K562 (cell line): ENCODE measurements around the gene LRP6. TPM values are rescaled to one million over a fixed set of nuclear protein-coding genes. Genes with fewer than 3 reads are reported as not detected.

ENCODE experiments used
- ATAC-seq: fragments of 200-7000 bp; cut with Tn5 transposase; 3 replicates; pipeline ENCODE4 v1.9.1; 2020; ENCODE audit warnings: moderate library complexity
- BruUV-seq: library from RNA; stranded (reverse); fragments of 400-500 nt; replicated peaks from 2 replicates; lab custom pipeline; 2021; lab: Mats Ljungman, UMichigan
- CTCF ChIA-PET: fragments of 300-600 bp; formaldehyde crosslinking; extraction: SDS; loops from one replicate; lab custom pipeline; 2021; ENCODE audit warnings: low intra/inter-chr PET ratio; lab: Yijun Ruan, JAX
- POLR2A ChIA-PET: fragments of 300-600, 350-650 bp; sonication (Branson Sonifier 250); formaldehyde crosslinking; extraction: SDS; loops from one replicate; lab custom pipeline; 2021; ENCODE audit warnings: antibody characterized with exemption, inconsistent platforms; lab: Yijun Ruan, JAX
- DNase-seq, 4 experiments: peaks; one replicate each; pipeline versions ENCODE4 v3.0.0 to v3.0.0-alpha.2; 2011 to 2018; ENCODE audit warnings: low spot score in 3 of 4, mixed read lengths in 3 of 4; ENCODE audit errors: extremely low read depth in 1 of 4
- FAIRE-seq: peaks from 2 replicates; lab custom pipeline; 2011; peaks lifted over from hg19 to GRCh38; lab: Jason Lieb, UNC
- H2AFZ ChIP-seq: 2 replicates; pipeline ENCODE4 v1.6.0; 2011; ENCODE audit warnings: low read depth, low read length, control low read depth, inconsistent platforms
- H3K27ac ChIP-seq: fragments of 200-600 bp; 3 replicates; pipeline ENCODE4 v1.8.0; 2011; ENCODE audit warnings: low read depth, mild to moderate bottlenecking, control low read depth, inconsistent platforms, low read length, moderate library complexity, mixed read lengths; ENCODE audit errors: extremely low read depth
- H3K27me3 ChIP-seq, 2 experiments: fragments of 300-600 bp in 1 of 2; 2 replicates in 1 of 2; 3 replicates in 1 of 2; pipeline versions ENCODE4 v1.6.0 to v1.8.0; 2011; ENCODE audit warnings: inconsistent platforms in 2 of 2, low read length in 2 of 2, mild to moderate bottlenecking in 1 of 2, mixed read lengths in 1 of 2, moderate library complexity in 1 of 2; ENCODE audit not compliant: control insufficient read depth in 2 of 2, insufficient read depth in 2 of 2
- H3K36me3 ChIP-seq: fragments of 300-600 bp; 3 replicates; pipeline ENCODE4 v1.8.0; 2011; ENCODE audit warnings: mild to moderate bottlenecking, low read length, inconsistent platforms; ENCODE audit not compliant: control insufficient read depth, insufficient read depth
- H3K4me1 ChIP-seq, 2 experiments: fragments of 200-600 bp in 1 of 2; replicated peaks in 1 of 2; 2 replicates in 1 of 2; 3 replicates in 1 of 2; pipeline versions ENCODE4 v1.5.1 to v1.8.0; 2011; ENCODE audit warnings: inconsistent platforms in 2 of 2, low read length in 2 of 2, mild to moderate bottlenecking in 1 of 2, mixed read lengths in 1 of 2, moderate library complexity in 1 of 2; ENCODE audit not compliant: control insufficient read depth in 2 of 2, insufficient read depth in 2 of 2
- H3K4me2 ChIP-seq: 2 replicates; pipeline ENCODE4 v1.6.1; 2011; ENCODE audit warnings: low read length, control low read depth, inconsistent platforms, mixed read lengths; ENCODE audit not compliant: insufficient read depth
- H3K4me3 ChIP-seq: fragments of 200-600 bp; sonication (generic), shearing (Covaris generic); 2 replicates; pipeline ENCODE4 v1.5.1; 2016; ENCODE audit warnings: control low read depth, inconsistent platforms
- H3K79me2 ChIP-seq: fragments of 200-600 bp; 3 replicates; pipeline ENCODE4 v1.8.0; 2011; ENCODE audit warnings: low read length, inconsistent platforms; ENCODE audit not compliant: control insufficient read depth, insufficient read depth
- H3K9ac ChIP-seq, 2 experiments: 2 replicates each; pipeline versions ENCODE4 v1.6.0 to v1.6.1; 2011; ENCODE audit warnings: low read depth in 2 of 2, low read length in 2 of 2, control low read depth in 1 of 2, inconsistent platforms in 1 of 2, mild to moderate bottlenecking in 1 of 2, mixed read lengths in 1 of 2; ENCODE audit not compliant: insufficient read depth in 1 of 2
- H3K9me1 ChIP-seq: one replicate; pipeline ENCODE4 v1.6.0; 2011; ENCODE audit warnings: inconsistent platforms, mild to moderate bottlenecking, low read length, moderate library complexity; ENCODE audit not compliant: control insufficient read depth, insufficient read depth
- H3K9me3 ChIP-seq: replicated peaks from 2 replicates; pipeline ENCODE4 v1.5.1; 2011; ENCODE audit warnings: low read depth, low read length, inconsistent platforms; ENCODE audit not compliant: control insufficient read depth, insufficient read depth
- H4K20me1 ChIP-seq: replicated peaks from 2 replicates; pipeline ENCODE4 v1.6.1; 2011; ENCODE audit warnings: low read length, inconsistent platforms, mixed read lengths; ENCODE audit not compliant: control insufficient read depth, insufficient read depth
- BRF1 ChIP-seq: IDR thresholded peaks from 3 replicates; pipeline ENCODE4 v1.6.1; 2011; ENCODE audit warnings: borderline replicate concordance, mild to moderate bottlenecking; ENCODE audit not compliant: insufficient read length; ENCODE audit errors: extremely low read depth
- CHD4 ChIP-seq: fragments of 200-600 bp; sonication (generic); IDR thresholded peaks from 3 replicates; pipeline ENCODE4 v1.6.1; 2012; ENCODE audit warnings: low read depth, mild to moderate bottlenecking, mixed read lengths, low read length, inconsistent platforms; ENCODE audit not compliant: insufficient read depth, insufficient replicate concordance, poor library complexity, severe bottlenecking
- CSDE1 ChIP-seq, 2 experiments: fragments of 450-650 bp; IDR thresholded peaks; 2 replicates each; pipeline ENCODE4 v1.6.1; 2016; ENCODE audit warnings: mild to moderate bottlenecking in 1 of 2
- MITF ChIP-seq: IDR thresholded peaks from 2 replicates; pipeline ENCODE4 v1.6.1; 2014; ENCODE audit warnings: antibody characterized with exemption
- POLR2H ChIP-seq: IDR thresholded peaks from 2 replicates; pipeline ENCODE4 v1.6.1; 2016; ENCODE audit warnings: missing genetic modification characterization, low read depth, mild to moderate bottlenecking, control low read depth, missing compliant biosample characterization, moderate library complexity
- SP1 ChIP-seq: sonication (generic); formaldehyde crosslinking; IDR thresholded peaks from 2 replicates; pipeline ENCODE4 v1.8.1; 2022; ENCODE audit warnings: mild to moderate bottlenecking, missing genetic modification reagents
- TRIM24 ChIP-seq, 2 experiments: fragments of 450-650 bp; IDR thresholded peaks; 2 replicates each; pipeline ENCODE4 v1.6.1; 2016
- XRCC4 ChIP-seq: IDR thresholded peaks from one replicate; pipeline ENCODE4 v1.6.1; 2011; ENCODE audit not compliant: insufficient read depth, insufficient read length; ENCODE audit errors: extremely low read depth
- ZBED1 ChIP-seq: IDR thresholded peaks from 2 replicates; pipeline ENCODE4 v1.6.1; 2014
- ZBTB49 ChIP-seq: sonication (generic); formaldehyde crosslinking; IDR thresholded peaks from 2 replicates; pipeline ENCODE4 v1.8.0; 2022; ENCODE audit warnings: missing genetic modification reagents, mild to moderate bottlenecking, borderline replicate concordance
- ZMIZ1 ChIP-seq, 2 experiments: fragments of 150-350 bp in 1 of 2; IDR thresholded peaks; 2 replicates each; pipeline ENCODE4 v1.6.1; 2012 to 2016; ENCODE audit warnings: low read depth in 2 of 2, low read length in 2 of 2, mild to moderate bottlenecking in 1 of 2, moderate library complexity in 1 of 2
- ZNF140 ChIP-seq: fragments of 250-450 bp; sonication (Bioruptor Pico); IDR thresholded peaks from 2 replicates; pipeline ENCODE4 v1.8.0; 2021; ENCODE audit warnings: moderate library complexity, mild to moderate bottlenecking, inconsistent platforms
- ZNF431 ChIP-seq: sonication (generic); formaldehyde crosslinking; IDR thresholded peaks from 2 replicates; pipeline ENCODE4 v1.8.0; 2022; ENCODE audit warnings: mild to moderate bottlenecking, missing genetic modification reagents
- ZNF507 ChIP-seq: conservative IDR thresholded peaks from 2 replicates; pipeline ENCODE4 v1.6.1; 2017; ENCODE audit warnings: missing genetic modification characterization, missing compliant biosample characterization
- ZNF589 ChIP-seq: fragments of 200-800 bp; sonication (Bioruptor generic); IDR thresholded peaks from 2 replicates; pipeline ENCODE4 v1.6.1; 2016; ENCODE audit warnings: low read depth, missing genetic modification characterization, missing compliant biosample characterization
- ZNF766 ChIP-seq: fragments of 200-800 bp; sonication (Bioruptor generic); conservative IDR thresholded peaks from 2 replicates; pipeline ENCODE4 v1.6.1; 2016; ENCODE audit warnings: missing genetic modification characterization, missing compliant biosample characterization
- WGBS: fragments of 100-300 bp; shearing (Covaris generic); methylation state at CpG from one replicate; pipeline ENCODE4 v1.1.6; 2016; ENCODE audit warnings: low coverage, mixed read lengths; ENCODE audit not compliant: insufficient coverage; ENCODE audit errors: missing lambda C conversion rate; 5-methylcytosine and 5-hydroxymethylcytosine counted together
- in situ Hi-C: fragments of 300-500 bp; cut with MboI; formaldehyde crosslinking; loops from 4 replicates; pipeline ENCODE4 v1.15.0; 2018; ENCODE audit warnings: inconsistent platforms, mixed read lengths
- intact Hi-C: fragments of 100-400 bp; cut with micrococcal nuclease; formaldehyde crosslinking; loops from 2 replicates; pipeline ENCODE4 v1.14.2; 2022
- polyA plus RNA-seq, 8 experiments: library from polyadenylated mRNA; depleted of rRNA in 4 of 8; stranded (reverse) in 5 of 8; unstranded in 3 of 8; fragments of >200 nt; fragmentation: Nextera tagmentation in 2 of 8; fragmentation: Illumina TruSeq in 1 of 8; extraction: Ambion mirVana in 2 of 8; extraction: Trizol in 1 of 8; gene quantifications; 2 replicates each; pipeline versions ENCODE4 v1.2.1 to v1.2.3, GENCODE V29; 2011 to 2014; ENCODE audit warnings: inconsistent platforms in 1 of 8, missing spikeins in 1 of 8
- total RNA-seq, 7 experiments: library from RNA; depleted of rRNA in 6 of 7; stranded (reverse); fragments of >200 nt in 6 of 7; fragmentation: Illumina TruSeq in 2 of 7; extraction: Trizol in 2 of 7; gene quantifications; 2 replicates each; pipeline versions ENCODE4 v1.2.1 to v1.2.3, GENCODE V29; 2011 to 2021; ENCODE audit warnings: low replicate concordance in 1 of 7

LRP6 gene
- total and polyA plus RNA-seq, 9 of the 15 experiments (the other 6 are each of a cell fraction or from before 2014, with no cell fraction given), result 3.0 to 17.0 (median 10.8) TPM

GRCh38 chr12:12180136-12180535 lies 86.7 kb downstream of the LRP6 start:
- H3K9me1 ChIP-seq, result no peaks in the 10 kb centered on the region
- intact Hi-C loops (no loop called here), in situ Hi-C loops (no loop called here)
- H4K20me1 ChIP-seq, result no peaks in the 10 kb centered on the region
- WGBS, result 0% methylated on average over 1 of the region's 1 CpG
- no peak overlapping the region for H3K9ac ChIP-seq
- POLR2A ChIA-PET, result no interaction called here
- no peak for DNase-seq
- no TSS peak for BruUV-seq
- H3K4me1 ChIP-seq, result no peaks in the 10 kb centered on the region; a peak in 1 of 5 replicates
- CTCF ChIA-PET, result no interaction called here
- no peaks in the 10 kb centered on the region for H3K27me3 ChIP-seq
- H3K79me2 ChIP-seq, result no peaks in the 10 kb centered on the region; the same call in 2 of the 3 replicates
- no peaks in the 10 kb centered on the region for H3K9me3 ChIP-seq
- FAIRE-seq, result no peak
- H2AFZ ChIP-seq, result no peak overlapping the region
- H3K27ac ChIP-seq, result no peak overlapping the region
- H3K4me2 ChIP-seq, result no peak overlapping the region
- H3K4me3 ChIP-seq, result no peak overlapping the region
- no peak for ATAC-seq
- H3K36me3 ChIP-seq, result peaks cover 10% of the 10 kb centered on the region
- no peak for TF ChIP-seq ZNF589 (CRISPR knock-in tag)
- no peak for TF ChIP-seq BRF1
- no peak for TF ChIP-seq ZBED1
- no peak for TF ChIP-seq MITF
- TF ChIP-seq TRIM24 (IDR thresholded peaks at IDR 0.05), result no peak
- TF ChIP-seq ZMIZ1 (IDR thresholded peaks at IDR 0.05; ENCODE audit: low read depth in 2 of 2, low read length in 2 of 2), result no peak
- TF ChIP-seq CHD4, result no peak
- TF ChIP-seq POLR2H (tag), result no peak
- TF ChIP-seq ZNF431 (CRISPR knock-in tag), result no peak
- no peak for TF ChIP-seq ZNF507
- TF ChIP-seq ZBTB49 (CRISPR knock-in tag), result no peak
- no peak for TF ChIP-seq SP1 (CRISPR knock-in tag)
- no peak for TF ChIP-seq CSDE1 (IDR thresholded peaks at IDR 0.05)
- no peak for TF ChIP-seq ZNF140 (CRISPR knock-in tag)
- no peak for TF ChIP-seq ZNF766
- no peak for TF ChIP-seq XRCC4
